Measurements from ENCODE around the gene PIPOX.

DNA sequence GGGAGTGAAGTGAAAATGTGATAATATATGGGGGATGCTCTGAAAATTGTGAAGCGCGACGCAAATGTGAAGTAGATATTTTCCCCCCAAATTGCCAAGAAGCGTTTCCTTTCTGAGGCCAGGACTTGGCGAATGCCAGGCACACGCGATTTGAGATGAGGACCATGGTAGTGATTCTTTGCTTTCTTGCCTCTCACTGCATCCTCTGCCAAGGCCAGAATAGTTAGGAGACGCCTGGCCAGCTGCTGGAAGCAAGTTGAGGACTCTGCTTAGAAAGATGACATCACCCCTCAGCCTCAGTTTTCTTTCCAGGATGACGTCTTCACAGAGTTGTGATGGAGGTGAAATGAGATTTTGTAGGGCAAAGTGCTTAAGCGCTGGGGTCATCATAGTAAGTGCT lies 25.9 kb downstream of the PIPOX start:
- TF ChIP-seq, protein P1, sequence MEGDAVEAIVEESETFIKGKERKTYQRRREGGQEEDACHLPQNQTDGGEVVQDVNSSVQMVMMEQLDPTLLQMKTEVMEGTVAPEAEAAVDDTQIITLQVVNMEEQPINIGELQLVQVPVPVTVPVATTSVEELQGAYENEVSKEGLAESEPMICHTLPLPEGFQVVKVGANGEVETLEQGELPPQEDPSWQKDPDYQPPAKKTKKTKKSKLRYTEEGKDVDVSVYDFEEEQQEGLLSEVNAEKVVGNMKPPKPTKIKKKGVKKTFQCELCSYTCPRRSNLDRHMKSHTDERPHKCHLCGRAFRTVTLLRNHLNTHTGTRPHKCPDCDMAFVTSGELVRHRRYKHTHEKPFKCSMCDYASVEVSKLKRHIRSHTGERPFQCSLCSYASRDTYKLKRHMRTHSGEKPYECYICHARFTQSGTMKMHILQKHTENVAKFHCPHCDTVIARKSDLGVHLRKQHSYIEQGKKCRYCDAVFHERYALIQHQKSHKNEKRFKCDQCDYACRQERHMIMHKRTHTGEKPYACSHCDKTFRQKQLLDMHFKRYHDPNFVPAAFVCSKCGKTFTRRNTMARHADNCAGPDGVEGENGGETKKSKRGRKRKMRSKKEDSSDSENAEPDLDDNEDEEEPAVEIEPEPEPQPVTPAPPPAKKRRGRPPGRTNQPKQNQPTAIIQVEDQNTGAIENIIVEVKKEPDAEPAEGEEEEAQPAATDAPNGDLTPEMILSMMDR (IDR thresholded peaks at IDR 0.05; ENCODE audit: control extremely low read depth in 1 of 3, insufficient read depth in 1 of 3, low read depth in 1 of 3, low read length in 3 of 3), result no peak
- no peak for TF ChIP-seq GABPA (IDR thresholded peaks at IDR 0.05; ENCODE audit: borderline replicate concordance, insufficient read depth, low read length)
